GM21576 (cell line): ENCODE measurements around the gene MGAT4A.
"Not testable (repeated sequence)": the region's sequence is repeated elsewhere in the genome, so short reads cannot be mapped to it uniquely, and the experiment has no call there.

Experiments used
- ATAC-seq: cut with Tn5 transposase; IDR thresholded peaks from one replicate; pipeline ENCODE4 v1.9.1; 2021; ENCODE audit warnings: mild to moderate bottlenecking, moderate library complexity; ENCODE audit not compliant: unreplicated experiment

MGAT4A gene

DNA sequence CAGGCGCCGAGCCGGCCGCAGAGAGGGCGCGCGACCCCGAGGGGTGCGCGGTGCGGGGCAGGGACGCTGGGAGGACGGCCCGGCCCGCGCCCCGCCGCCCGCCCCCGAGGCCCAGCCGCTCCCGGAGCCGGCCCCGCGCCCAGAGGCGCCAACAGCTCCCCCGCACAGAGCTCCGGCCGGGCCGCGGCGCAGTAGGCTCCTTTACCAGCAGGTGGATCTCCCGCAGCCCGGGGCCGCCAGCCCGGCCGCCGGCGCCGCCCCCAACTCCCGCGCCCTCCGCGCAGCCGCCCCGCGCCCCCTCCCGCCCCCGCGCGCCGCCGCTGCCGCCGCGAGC lies 258 bp downstream of the MGAT4A start:
- ATAC-seq: peak; percentile 46

DNA sequence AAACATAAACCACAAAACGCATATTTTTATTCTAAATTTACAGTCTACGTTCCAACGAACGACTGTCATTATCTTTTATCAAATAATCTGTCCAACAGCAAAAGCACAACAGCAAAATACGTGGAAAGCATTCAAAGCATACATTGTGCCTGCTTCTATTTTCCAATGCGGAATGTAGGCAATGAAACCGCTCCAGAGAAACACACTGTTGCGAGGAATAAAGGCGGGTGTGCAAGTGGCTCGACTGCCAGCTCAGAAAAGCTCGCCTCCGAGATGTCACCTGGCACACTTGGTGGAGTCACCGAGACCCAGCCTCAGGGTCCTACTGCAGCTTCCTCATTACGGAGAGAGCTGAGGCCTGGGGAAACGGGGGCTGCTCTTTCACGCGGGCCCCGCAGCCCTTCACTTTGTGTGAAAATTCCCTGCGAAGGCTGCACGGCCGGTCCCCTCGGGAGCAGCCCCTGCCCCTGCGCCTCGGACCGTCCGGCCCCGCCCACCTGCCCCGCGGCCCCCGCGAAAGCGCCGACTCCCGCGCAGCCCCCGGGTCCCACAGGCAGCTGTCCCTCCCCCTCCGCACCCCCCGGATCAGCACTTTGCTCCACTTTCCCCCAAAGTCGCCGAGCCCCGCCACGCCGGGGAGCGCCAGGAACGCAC lies 752 bp downstream of the MGAT4A start:
- ATAC-seq: peak; percentile 34

GRCh38 chr2:98729652-98730051 lies 1.3 kb downstream of the MGAT4A start:
- no peak for ATAC-seq

DNA sequence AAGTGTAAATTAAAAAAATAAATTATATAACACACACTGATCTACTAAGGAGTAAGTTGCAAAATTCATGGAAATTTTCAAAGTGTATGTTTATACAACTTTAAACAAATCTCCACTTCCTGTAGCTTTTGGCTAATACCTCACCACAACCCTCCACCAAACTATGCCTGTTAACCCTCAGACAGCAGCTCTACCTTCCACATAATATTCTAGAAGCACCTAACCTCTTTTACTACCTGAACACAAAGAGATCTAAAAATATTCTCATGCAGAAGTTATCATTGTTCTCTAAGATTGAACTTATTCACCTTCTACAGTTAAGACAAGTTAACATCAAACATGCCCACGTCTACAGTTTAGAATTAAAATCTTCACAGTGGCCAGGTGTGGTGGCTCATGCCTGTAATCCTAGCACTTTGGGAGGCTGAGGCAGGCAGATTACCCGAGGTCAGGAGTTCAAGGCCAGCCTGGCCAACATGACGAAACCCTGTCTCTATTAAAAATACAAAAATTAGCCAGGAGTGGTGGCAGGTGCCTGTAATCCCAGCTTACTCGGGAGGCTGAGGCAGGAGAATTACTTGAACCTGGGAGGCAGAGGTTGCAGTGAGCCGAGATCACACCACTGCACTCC lies 2.7 kb downstream of the MGAT4A start:
- ATAC-seq: not testable (repeated sequence)

DNA sequence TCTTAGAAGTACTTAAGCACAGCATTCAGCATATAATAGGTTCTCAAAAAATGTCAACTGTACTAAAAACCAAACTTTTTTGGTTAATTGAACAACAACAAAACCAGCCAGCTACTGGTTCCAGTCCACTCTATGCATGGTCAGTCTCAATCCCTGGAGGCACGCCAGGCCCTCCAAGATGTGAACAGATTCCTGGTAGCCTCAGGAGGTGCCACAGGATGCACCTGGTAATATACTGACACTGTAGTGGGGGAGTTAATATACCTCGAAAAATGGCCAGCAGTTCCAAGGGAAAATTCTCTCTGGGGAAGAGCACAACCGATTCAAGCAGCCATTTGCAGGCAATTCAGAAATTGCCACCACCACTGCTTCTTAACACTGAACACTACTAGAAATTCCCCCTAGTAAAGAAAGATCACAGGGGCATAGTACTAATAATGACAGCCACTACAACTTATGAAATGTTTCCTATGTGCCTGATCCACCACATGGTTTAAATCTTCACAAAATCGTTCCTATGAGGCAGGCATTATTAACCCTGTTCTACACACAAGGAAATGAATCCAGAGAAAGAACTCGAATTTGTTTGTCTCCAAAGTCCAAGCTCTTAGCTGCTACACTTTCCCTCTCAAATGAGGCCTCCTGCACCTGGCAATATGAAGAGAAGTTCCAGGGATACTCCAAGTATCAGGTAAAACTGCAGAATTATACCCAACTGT lies 3.4 kb downstream of the MGAT4A start:
- no peak for ATAC-seq

DNA sequence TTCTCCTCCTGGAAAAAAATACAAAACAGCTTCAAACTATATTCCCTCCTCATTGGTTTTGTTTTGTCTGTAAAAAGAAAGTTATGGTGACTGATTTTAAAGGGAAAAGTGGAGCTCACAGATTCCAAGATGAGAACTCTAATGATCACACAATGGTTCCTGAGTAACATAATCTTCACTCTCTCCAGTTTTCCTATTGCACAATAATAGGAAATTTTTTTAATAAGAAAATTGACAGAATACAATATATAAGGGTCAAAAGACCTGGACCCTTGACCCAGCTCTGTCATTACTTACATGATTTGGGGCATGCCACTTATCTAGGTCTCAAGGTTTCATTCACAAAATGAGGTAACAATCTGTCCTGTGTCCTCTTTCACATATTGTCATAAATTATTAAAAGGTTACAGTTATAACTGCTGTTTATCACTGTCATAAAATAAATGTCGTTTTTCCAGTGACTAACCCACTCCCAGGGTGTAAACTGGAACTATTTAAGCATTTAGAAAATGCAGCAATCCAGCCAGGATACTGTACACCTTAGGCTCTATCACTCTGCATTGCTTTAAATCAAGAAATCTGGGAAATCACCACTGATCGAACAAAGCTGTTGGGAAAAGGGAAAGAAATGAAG lies 4.1 kb downstream of the MGAT4A start:
- ATAC-seq: no peak

GRCh38 chr2:98726205-98726604 lies 4.7 kb downstream of the MGAT4A start:
- ATAC-seq: no peak

GRCh38 chr2:98720286-98720685 lies 10.6 kb downstream of the MGAT4A start:
- no peak for ATAC-seq

DNA sequence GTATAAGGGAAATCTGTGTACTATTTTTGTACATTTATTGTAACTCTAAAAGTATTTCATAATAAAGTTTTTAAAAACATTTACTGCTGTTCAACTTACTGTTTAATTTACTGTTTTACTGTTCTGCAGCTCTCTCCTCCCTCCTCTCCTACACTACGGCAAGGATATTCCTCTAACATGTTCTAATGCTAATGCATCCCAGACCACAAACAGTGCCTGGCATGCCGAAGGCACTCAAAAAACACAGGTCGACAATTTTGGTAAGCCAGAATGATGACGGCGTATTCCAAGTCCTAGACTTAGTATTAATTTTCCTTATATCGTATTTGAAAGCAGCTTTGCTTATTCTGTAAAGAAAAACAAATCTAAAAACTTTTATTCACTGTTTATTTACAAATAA lies 13.3 kb downstream of the MGAT4A start:
- ATAC-seq: no peak

GRCh38 chr2:98716786-98717185 lies 14.1 kb downstream of the MGAT4A start:
- no peak for ATAC-seq

DNA sequence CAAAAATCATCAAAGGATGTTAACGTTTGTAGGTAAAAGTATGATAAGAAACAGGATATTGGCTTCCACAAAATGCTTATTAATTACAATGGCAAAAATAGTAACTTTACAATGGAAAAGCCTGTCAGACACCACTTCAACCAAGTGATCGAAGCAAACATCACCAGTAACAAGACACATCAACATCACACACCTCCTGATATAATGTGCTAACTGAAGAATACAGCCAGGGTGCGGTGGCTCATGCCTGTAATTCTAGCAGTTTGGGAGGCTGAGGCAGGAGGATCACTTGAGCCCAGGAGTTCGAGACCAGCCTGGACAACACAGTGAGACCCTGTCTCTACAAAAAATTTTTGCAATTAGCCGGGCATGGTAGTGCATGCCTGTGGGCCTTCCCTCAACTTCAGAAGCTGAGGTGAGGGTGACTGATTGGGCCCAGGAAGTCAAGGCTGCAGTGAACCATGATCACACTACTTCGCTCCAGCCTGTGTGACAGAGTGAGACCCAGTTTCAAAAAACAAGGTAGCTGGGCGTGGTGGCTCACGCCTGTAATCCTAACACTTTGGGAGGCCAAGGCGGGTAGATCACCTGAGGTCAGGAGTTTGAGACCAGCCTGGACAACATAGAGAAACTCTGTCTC lies 15.0 kb downstream of the MGAT4A start:
- no peak for ATAC-seq

GRCh38 chr2:98713332-98714015 lies 17.5 kb downstream of the MGAT4A start:
- ATAC-seq: peak; percentile 75

- no peak for ATAC-seq
Observed at GRCh38 chr2:98712145-98712544, 18.8 kb downstream of the MGAT4A start.

GRCh38 chr2:98711506-98711905 lies 19.4 kb downstream of the MGAT4A start:
- ATAC-seq: no peak

DNA sequence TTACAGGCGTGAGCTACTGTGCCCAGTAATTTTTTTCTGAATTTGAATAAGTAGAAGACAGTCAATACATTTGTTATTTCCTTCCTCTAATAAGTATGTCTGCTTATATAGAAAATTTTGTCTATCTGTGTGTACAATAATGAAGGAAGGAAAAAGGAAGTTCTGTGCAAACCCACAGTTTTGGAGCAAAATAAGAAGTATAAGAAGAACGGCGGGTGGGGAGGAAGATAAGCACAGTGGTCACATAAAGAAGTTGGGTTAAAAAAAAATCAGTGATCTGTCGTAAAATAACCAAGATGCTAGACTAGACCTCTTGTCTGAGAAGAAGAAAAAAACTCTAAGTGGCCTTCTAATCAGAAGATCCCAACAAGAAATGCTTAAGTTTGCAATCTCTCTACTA lies 20.2 kb downstream of the MGAT4A start:
- ATAC-seq: no peak

DNA sequence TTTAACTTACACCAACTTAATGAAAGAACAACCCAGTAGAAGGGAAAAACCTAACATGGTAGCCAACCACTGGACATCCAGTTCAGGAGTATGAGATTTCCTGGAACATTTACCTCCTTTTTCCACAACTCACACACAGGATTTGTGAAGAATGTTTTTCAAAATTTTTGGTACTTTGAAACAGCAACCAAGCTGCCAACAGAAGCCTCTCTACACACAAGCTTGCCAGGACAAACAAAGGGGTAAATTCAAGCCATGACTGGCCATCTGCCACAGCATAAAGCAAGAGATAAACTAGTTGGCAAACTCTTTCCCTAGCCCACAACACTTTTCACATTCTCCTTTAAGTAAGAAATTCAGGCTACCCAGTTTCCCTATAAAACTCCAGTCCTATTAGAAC lies 21.4 kb downstream of the MGAT4A start:
- ATAC-seq: no peak

DNA sequence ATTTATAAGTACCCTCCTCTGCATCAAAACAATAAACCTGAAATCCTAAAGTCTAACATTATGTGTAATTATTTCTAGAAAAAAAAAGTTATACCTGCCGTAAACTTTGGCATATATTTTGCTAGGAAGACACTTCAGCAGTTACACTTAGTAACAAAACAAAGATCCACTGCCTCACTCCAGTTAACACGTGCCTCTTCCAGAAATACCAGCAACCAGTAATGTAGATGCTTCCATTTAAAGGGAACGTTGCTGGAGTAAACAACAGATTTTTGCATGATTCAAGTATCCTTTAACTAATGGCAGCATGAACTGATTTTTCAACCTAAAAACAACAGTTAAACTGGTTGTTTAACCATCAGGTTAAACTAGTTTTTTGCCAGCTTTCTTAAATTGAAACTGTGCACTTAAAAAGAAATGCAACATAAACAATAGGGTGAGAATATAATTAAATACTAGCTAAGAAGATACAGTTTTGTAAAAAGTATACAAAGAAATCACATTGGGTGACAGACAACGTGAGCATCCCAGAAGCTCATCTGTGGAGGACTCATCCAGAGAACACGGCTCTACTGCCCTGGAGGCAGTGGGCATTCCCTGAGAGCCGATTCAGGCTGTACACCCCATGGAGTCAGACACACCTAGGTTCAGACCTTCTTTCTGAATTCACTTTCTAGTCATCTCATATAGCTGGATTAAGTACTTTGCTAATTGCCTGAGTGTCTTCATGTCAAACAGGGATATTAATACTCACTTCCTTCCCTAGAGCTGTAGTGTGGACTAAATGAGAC lies 22.3 kb downstream of the MGAT4A start:
- no peak for ATAC-seq

GRCh38 chr2:98706591-98706990 lies 24.3 kb downstream of the MGAT4A start:
- no peak for ATAC-seq

DNA sequence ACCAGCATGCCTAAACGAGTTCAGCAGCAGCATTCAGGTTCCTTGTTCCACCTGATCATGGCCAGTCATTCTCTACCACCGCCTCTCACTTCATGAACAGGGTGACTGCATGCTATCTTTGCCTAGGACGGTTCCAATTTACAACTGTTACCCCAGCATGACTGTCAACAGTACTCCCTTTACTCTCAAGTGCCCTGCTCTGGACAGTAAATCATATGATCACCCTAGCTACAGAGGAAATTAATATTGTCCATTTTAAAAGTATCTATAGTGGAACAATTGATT lies 25.7 kb downstream of the MGAT4A start:
- no peak for ATAC-seq
